IPS-18a (cell line): Measurements from ENCODE around the gene SGMS1.
"Not testable (repeated sequence)": the region's sequence is repeated elsewhere in the genome, so short reads cannot be mapped to it uniquely, and the experiment has no call there.

Experiments used
- H3K27ac ChIP-seq: one replicate; pipeline ENCODE4 v1.5.1; 2013; ENCODE audit warnings: low read length
- H3K27me3 ChIP-seq: one replicate; pipeline ENCODE4 v1.6.1; 2013; ENCODE audit warnings: mild to moderate bottlenecking, low read length; ENCODE audit not compliant: control insufficient read depth, insufficient read depth
- H3K36me3 ChIP-seq: one replicate; pipeline ENCODE4 v1.6.1; 2013; ENCODE audit warnings: low read depth, low read length; ENCODE audit not compliant: control insufficient read depth
- H3K4me1 ChIP-seq: one replicate; pipeline ENCODE4 v1.6.1; 2013; ENCODE audit warnings: low read depth, low read length; ENCODE audit not compliant: control insufficient read depth
- H3K4me3 ChIP-seq: one replicate; pipeline ENCODE4 v1.5.1; 2013; ENCODE audit warnings: low read length
- H3K9ac ChIP-seq: one replicate; pipeline ENCODE4 v1.6.1; 2013; ENCODE audit warnings: mild to moderate bottlenecking, low read length, moderate library complexity
- H3K9me3 ChIP-seq: one replicate; pipeline ENCODE4 v1.6.1; 2013; ENCODE audit warnings: low read depth, low read length; ENCODE audit not compliant: control insufficient read depth

SGMS1 gene

DNA sequence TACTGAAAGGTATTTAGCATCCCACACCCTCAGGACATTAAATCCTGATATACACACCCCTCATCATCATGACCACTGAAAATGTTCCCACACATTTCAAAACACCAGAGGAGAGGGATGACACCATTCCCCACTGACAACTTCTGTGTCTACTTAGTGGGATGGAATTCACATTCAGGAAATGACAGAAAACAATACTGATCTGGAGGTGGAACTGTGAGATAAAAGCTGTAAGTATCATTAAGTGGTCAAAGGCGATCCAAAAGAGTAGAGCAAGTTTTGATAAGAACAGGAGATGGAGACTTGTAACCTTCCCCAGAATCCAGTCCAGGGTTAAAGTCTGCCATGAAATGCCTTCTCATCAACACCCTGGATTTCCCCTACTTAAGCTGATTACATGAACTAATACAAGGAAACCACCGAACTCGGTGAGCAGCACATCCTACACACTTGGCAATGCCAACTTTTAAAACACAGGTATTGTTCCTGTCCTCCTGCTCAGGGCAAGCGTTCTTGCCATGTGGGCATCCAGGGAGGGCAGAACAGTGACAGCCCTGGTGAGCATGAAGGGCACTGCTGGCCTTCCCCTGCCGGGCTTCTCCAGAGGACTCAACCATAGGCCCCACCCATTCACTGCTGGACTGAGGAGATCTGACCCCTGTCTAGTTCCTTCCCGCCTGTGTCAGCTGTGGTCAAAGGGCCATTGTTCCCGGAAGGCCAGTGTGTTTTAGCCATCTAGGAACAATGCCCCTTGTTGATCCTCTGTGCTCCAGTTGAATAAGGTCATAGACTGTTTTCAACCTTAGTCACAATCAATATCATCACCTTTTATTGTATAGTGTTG, 85.0 kb downstream of the SGMS1 start:
- Histone ChIP-seq H3K9me3 (no peaks in the 10 kb centered on the region), H3K4me3 (no peak overlapping the region), H3K9ac (no peak overlapping the region), H3K27ac (no peak overlapping the region), H3K36me3 (no peaks in the 10 kb centered on the region), H3K27me3 (no peaks in the 10 kb centered on the region), H3K4me1 (peaks cover 6% of the 10 kb centered on the region)

GRCh38 chr10:50536617-50537240, 87.0 kb downstream of the SGMS1 start:
- Histone ChIP-seq H3K36me3 (no peaks in the 10 kb centered on the region), H3K9ac (no peak overlapping the region), H3K9me3 (no peaks in the 10 kb centered on the region), H3K27me3 (no peaks in the 10 kb centered on the region), H3K4me1 (peaks cover 6% of the 10 kb centered on the region), H3K27ac (no peak overlapping the region), H3K4me3 (no peak overlapping the region)

GRCh38 chr10:50534748-50535376, 88.9 kb downstream of the SGMS1 start:
- not testable (repeated sequence) for H3K4me1 ChIP-seq, H3K9me3 ChIP-seq, H3K27ac ChIP-seq, H3K4me3 ChIP-seq, H3K36me3 ChIP-seq, H3K9ac ChIP-seq, H3K27me3 ChIP-seq

DNA sequence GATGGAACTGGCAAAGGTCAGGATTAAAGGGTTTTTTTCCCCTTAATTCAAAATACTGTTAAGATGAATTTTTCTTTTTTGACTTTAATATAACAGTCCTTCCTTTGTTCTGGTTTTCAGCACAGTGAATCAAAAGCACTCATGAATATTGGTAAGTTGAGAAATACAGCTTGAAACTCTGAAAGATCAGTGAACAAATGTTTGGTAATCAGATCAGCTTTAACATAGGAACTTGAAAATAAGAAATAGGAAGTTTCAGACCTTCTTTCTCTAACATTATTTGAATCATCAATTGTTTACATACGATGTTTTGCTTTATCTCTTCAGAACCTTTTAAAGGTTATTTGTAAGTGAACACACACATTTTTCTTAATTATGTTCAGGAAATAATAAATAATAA, 90.5 kb downstream of the SGMS1 start:
- Histone ChIP-seq H3K27ac (no peak overlapping the region), H3K27me3 (no peaks in the 10 kb centered on the region), H3K4me3 (no peak overlapping the region), H3K9ac (no peak overlapping the region), H3K9me3 (no peaks in the 10 kb centered on the region), H3K4me1 (peaks cover 8% of the 10 kb centered on the region), H3K36me3 (no peaks in the 10 kb centered on the region)

GRCh38 chr10:50531388-50532077, 92.2 kb downstream of the SGMS1 start:
- H3K27me3 ChIP-seq = no peaks in the 10 kb centered on the region
- H3K9ac ChIP-seq = no peak overlapping the region
- H3K36me3 ChIP-seq = no peaks in the 10 kb centered on the region
- no peak overlapping the region for H3K27ac ChIP-seq
- no peak overlapping the region for H3K4me3 ChIP-seq
- H3K9me3 ChIP-seq = no peaks in the 10 kb centered on the region
- H3K4me1 ChIP-seq = peaks cover 6% of the 10 kb centered on the region

GRCh38 chr10:50529660-50530059, 94.1 kb downstream of the SGMS1 start:
- no peaks in the 10 kb centered on the region for H3K27me3 ChIP-seq
- H3K4me3 ChIP-seq = no peak overlapping the region
- H3K9me3 ChIP-seq = no peaks in the 10 kb centered on the region
- no peak overlapping the region for H3K9ac ChIP-seq
- H3K27ac ChIP-seq = no peak overlapping the region
- H3K4me1 ChIP-seq = peaks cover 18% of the 10 kb centered on the region
- H3K36me3 ChIP-seq = no peaks in the 10 kb centered on the region

DNA sequence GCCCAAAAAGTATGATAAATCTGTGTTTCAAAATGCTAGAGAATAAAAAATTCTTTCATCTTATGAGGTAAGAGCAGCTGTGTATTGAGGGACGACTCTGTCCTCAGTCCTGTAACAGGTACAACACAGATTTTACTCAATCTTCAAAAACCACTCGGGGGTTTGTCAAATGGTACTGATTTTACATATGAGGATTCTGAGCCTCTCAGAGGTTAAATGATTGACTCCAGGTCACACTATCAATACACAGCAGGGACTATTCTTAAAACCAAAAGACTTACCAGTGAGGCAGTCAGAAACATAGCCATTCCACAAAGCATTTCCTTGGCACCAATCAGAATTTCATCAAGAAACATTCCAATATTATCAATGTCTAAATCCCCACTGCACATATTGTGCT, 95.5 kb downstream of the SGMS1 start:
- H3K9ac ChIP-seq = no peak overlapping the region

DNA sequence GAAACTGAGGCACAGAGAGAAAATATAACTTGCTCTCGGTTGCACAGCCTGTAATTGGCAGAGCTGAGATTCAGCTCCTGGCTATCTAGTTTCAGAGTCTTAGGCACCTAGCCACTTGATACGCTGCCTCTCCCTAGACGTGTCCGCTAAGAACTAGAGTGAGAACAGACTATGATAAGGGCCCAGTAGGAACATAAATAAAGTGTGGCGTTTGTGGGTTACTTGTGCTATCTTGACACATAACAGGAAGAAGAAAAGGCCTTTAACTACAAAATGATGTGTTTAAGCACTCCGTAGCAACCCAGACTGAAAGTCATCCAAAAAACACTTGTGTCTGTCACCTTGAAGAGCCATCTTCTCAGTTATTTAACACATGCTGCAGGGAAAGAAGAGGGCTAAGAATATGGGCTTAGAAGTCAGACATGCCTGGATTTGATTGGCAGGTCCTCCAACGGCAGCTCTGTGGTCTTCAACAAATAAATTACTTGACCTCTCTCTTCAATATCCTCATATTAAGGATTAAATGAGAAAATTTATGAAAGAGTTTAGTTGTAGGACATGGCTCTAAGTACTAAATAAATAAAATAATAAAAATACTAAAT, 96.2 kb downstream of the SGMS1 start:
- H3K4me1 ChIP-seq = peaks cover 37% of the 10 kb centered on the region
- no peaks in the 10 kb centered on the region for H3K9me3 ChIP-seq
- H3K4me3 ChIP-seq = no peak overlapping the region
- H3K36me3 ChIP-seq = no peaks in the 10 kb centered on the region
- no peak overlapping the region for H3K9ac ChIP-seq
- no peak overlapping the region for H3K27ac ChIP-seq
- H3K27me3 ChIP-seq = no peaks in the 10 kb centered on the region

More for the DNA sequence above, 95.5 kb downstream of the SGMS1 start:
- Histone ChIP-seq H3K9me3 (no peaks in the 10 kb centered on the region), H3K4me3 (no peak overlapping the region), H3K4me1 (peaks cover 31% of the 10 kb centered on the region), H3K36me3 (no peaks in the 10 kb centered on the region), H3K27me3 (no peaks in the 10 kb centered on the region), H3K27ac (no peak overlapping the region)

GRCh38 chr10:50526185-50526584, 97.6 kb downstream of the SGMS1 start:
- Histone ChIP-seq H3K9me3 (no peaks in the 10 kb centered on the region), H3K9ac (no peak overlapping the region), H3K27me3 (no peaks in the 10 kb centered on the region), H3K4me3 (no peak overlapping the region), H3K4me1 (peaks cover 39% of the 10 kb centered on the region), H3K36me3 (no peaks in the 10 kb centered on the region), H3K27ac (no peak overlapping the region)

DNA sequence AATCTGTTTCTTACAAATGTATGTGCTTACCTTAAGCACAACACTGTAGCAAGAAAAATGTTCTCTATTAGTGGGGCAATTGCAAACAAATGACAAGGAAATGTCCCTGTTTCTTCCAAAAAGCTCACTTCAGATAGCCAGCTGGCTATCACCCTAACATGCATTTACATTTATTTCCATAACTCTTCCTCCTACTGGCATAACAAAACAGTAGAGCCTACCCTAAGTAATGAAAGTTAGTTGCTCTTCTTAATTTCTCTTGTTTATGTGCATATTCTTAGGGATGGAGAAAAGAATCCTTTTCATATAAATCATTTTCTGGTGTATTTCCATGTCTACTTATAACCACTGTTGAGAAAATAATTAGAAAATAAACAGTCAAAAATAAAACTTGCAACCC, 100.4 kb downstream of the SGMS1 start:
- Histone ChIP-seq H3K27me3 (no peaks in the 10 kb centered on the region), H3K9me3 (no peaks in the 10 kb centered on the region), H3K9ac (no peak overlapping the region), H3K4me3 (no peak overlapping the region), H3K36me3 (no peaks in the 10 kb centered on the region), H3K4me1 (peaks cover 37% of the 10 kb centered on the region), H3K27ac (no peak overlapping the region)

- H3K27ac ChIP-seq = no peak overlapping the region
Measured at GRCh38 chr10:50522908-50523307, 100.8 kb downstream of the SGMS1 start.

More at GRCh38 chr10:50522908-50523307, 100.8 kb downstream of the SGMS1 start:
- H3K9ac ChIP-seq = no peak overlapping the region
- H3K36me3 ChIP-seq = no peaks in the 10 kb centered on the region
- peaks cover 34% of the 10 kb centered on the region for H3K4me1 ChIP-seq
- no peaks in the 10 kb centered on the region for H3K9me3 ChIP-seq
- no peaks in the 10 kb centered on the region for H3K27me3 ChIP-seq
- no peak overlapping the region for H3K4me3 ChIP-seq
